Coronary artery (tissue), 2 donors: ENCODE measurements around the gene STAT6.
"Not testable (repeated sequence)": the region's sequence is repeated elsewhere in the genome, so short reads cannot be mapped to it uniquely, and the experiment has no call there.

Source experiments
- DNase-seq: peaks from one replicate; pipeline ENCODE4 v3.0.0-alpha.2; 2017; ENCODE audit warnings: low spot score
- H3K27ac ChIP-seq, 2 donors: fragments of 200-600 bp; sonication (generic); one replicate each; pipeline ENCODE4 v1.5.1; 2016 to 2019
- H3K4me3 ChIP-seq: fragments of 200-600 bp; sonication (generic); 2 replicates; pipeline ENCODE4 v1.5.1; 2016; ENCODE audit warnings: mild to moderate bottlenecking, moderate library complexity
- CTCF ChIP-seq: fragments of 200-600 bp; sonication (generic); IDR thresholded peaks from one replicate; pipeline ENCODE4 v1.5.1; 2019; ENCODE audit warnings: antibody characterized with exemption

The STAT6 gene

DNA sequence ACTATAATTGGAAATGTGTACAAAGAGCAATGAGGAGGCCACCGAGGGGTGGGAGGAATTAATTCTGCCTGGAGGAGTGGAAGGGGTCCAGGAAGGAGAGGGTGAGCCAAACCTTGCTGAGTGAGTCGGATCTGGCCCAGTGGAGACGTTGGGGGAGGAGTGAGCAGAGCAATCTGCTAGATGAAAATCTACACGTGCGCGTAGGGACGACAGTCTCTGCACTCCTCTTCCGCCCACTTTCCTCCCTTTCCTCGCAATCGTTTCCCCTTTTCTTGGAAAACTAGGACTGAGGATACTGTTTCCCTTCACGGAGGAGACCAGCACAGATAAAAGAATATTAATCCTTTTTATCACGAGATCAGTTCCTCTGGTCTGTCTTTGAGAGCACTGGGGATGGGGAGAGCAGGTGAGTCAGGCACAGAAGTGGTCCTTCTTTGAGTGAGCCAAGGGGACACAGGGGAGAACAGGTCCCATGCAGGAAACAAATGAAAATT is 25.1 kb downstream of the STAT6 start:
- Histone ChIP-seq H3K4me3 (peak overlapping the region; percentile 97), H3K27ac (peak overlapping the region; percentile 98 to 99)
- TF ChIP-seq CTCF: no peak
- no peak for DNase-seq

DNA sequence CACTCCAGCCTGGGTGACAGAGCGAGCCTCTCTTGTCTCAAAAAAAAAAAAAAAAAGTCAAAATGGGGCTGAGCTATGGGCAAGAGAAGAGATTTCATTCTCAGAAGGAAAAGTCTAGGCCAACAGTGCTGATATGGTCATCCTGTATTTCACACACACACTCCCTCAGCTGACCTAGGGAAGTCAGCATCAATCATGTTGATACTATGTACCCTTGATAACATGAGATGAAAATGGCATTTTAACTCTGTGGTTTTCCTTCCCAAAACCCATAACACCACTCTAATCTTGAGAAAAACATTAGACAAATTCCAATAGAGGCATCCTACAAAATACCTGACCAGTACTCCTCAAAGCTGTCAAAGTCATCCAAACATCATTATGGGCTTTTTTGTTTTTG is 30.3 kb downstream of the STAT6 start:
- Histone ChIP-seq H3K4me3 (no peak overlapping the region), H3K27ac (no peak overlapping the region)
- DNase-seq: no peak
- TF ChIP-seq CTCF: no peak

- Histone ChIP-seq H3K4me3 (no peak overlapping the region), H3K27ac (peak overlapping the region in 1 of 2 donors; percentile 75)
- DNase-seq: no peak
- no peak for TF ChIP-seq CTCF
Measured at GRCh38 chr12:57079821-57080220, 31.3 kb downstream of the STAT6 start.

DNA sequence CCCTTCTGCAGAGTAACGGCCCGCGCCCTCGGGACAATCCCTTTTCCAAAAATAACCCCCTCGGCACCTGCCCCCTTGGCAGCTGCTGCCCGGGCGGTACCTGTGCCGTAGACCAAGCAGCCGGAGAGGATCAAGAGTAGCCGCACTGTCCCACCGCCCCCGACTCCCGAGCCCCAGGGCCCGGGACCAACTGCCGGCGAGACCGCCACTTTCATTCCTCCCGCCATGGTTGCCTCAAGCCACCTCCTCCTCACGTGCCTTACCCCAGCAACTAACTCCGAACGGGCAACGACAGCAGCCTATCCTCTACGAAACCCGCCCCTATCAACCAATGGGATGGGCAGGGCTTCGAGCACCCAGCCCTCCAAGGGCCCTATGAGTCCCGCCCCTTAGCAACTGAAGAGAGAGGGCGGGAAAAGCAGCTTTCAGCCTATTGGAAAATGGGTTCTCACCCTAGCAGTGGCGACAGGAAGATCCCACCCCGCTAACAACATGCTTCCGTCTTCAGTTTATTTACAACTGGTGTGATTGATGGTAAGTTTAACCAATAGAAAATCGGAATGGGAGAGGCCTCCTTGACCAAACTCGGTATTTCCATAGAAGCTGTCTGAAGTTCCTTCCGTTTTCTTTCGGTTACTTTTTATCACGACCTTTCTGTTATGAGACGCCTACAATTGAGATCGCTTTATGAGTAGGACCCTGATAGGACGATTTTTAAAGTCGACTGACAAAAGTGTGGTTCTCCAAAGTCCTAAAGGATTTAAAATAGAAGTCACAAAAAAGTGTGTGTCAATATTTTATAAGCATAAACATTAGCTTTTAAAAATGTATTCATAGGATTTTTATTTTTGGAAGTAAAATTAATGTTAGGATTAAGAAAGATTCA is 32.4 kb downstream of the STAT6 start, which contains the start of gene NEMP1:
NEMP1 (minus strand) TSS at position 273 of the 886 bp plus-strand sequence; CDS start at position 227, 46 bp downstream.
- peak within 1 kb of the TSS; percentile 80 for H3K4me3 ChIP-seq
- TF ChIP-seq CTCF: no peak
- peak; percentile 99 for DNase-seq
- H3K27ac ChIP-seq: peak within 1 kb of the TSS; percentile 75

- not testable (repeated sequence) for H3K4me3 ChIP-seq, DNase-seq
- H3K27ac ChIP-seq: peak overlapping the region; percentile 32 to 62
Measured at GRCh38 chr12:57073566-57074450, 37.4 kb downstream of the STAT6 start.

- H3K27ac ChIP-seq: peak overlapping the region; percentile 32 to 70
- no peak for DNase-seq
- peak overlapping the region; percentile 41 for H3K4me3 ChIP-seq
- TF ChIP-seq CTCF: no peak
Measured at GRCh38 chr12:57072661-57073060, 38.5 kb downstream of the STAT6 start.

GRCh38 chr12:57069523-57069922 is 41.6 kb downstream of the STAT6 start:
- peak; percentile 81 for TF ChIP-seq CTCF
- no peak overlapping the region for H3K4me3 ChIP-seq
- peak; percentile 79 for DNase-seq
- peak overlapping the region; percentile 44 to 75 for H3K27ac ChIP-seq
